ENCODE results near the gene JUNB. TPM values are rescaled to one million over a fixed set of nuclear protein-coding genes. Genes with fewer than 3 reads are reported as not detected.
A peak's percentile ranks its signal among the peaks of the same experiment; 100 is the strongest.
"Not testable (repeated sequence)": the region's sequence is repeated elsewhere in the genome, so short reads cannot be mapped to it uniquely, and the experiment has no call there.

The JUNB gene
- total RNA-seq, 1 donor from 2014 or later: 151 TPM

DNA sequence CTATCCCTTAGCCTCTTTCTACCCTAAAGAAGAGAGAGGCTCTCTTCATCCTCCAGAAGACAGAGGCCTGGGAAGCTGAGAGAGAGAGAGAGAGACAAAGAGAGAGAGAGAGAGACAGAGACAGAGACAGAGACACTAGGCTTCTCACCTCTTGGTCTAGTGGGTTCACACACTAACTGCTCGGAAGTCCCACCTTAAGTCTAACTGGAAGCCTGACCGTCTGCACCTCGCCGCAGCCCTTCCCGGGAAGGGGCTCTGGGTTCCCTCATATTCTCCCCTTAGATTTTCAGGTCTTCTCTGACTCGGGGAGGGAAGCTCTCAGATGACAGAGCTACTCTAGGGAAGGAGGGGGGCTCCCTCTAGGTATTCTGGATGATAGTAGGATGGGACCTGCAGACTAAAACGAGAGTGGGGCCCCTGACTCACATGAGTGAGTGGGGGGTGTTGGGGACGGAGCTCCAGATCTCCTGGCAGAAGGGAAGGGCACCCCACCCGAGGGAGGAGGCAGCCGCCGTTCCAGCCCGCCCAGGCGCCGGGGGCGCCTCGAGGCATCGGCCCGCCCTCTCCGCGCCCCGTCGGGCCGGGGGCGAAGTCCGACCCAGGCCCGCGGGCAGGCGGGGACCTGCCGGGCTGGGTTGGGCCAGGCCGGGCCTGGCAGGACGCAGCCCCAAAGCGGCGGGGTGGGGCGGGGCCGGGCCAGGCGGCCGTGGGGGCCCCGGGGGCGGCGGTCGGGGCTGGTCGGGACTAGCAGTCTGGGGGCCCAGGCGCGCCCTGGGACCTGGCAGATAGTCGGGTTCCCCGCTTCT lies 2.0 kb upstream of the JUNB start:
- DNase-seq: no peak

DNA sequence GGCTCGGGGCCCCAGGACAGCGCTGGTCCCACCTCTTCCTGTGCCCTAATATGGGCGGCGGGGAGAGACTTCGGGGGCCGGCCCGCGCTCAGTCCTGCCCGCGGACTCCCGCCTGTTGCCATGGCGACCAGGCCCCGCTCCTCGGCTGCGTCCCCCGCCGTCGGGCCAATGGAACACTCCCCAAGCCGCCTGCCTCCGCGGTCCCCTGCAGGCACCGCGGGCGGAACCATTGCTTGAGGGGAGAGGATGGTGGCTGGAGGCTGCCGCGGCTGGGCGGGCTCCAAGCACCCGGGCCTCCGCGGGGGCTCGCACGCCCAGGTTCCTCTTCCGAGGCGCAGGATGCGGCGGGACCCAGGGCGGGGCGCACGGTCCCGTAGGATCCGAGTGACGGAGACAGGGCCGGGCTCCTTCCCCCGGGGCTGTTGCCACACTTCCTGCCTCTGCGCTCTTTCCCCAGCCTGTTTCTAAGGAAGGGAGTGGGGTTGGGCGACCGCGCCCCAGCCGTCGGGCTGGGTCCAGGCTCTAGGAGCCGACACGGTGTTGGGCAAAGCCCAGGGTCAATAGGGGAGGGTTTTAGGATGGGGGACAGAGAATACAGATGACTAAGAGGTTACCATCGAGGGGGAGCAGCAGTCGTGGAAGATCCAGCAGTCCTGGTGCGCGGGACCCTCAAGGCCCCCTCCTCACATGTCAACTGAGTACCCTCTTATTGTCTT lies 1.2 kb upstream of the JUNB start:
- DNase-seq: peak; percentile 96

GRCh38 chr19:12790628-12791344 lies 500 bp upstream of the JUNB start:
- DNase-seq: no peak

GRCh38 chr19:12792051-12792852 lies 966 bp downstream of the JUNB start:
- peak; percentile 65 for DNase-seq

DNA sequence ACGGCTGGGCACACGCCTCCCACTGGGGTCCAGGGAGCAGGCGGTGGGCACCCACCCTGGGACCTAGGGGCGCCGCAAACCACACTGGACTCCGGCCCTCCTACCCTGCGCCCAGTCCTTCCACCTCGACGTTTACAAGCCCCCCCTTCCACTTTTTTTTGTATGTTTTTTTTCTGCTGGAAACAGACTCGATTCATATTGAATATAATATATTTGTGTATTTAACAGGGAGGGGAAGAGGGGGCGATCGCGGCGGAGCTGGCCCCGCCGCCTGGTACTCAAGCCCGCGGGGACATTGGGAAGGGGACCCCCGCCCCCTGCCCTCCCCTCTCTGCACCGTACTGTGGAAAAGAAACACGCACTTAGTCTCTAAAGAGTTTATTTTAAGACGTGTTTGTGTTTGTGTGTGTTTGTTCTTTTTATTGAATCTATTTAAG lies 1.6 kb downstream of the JUNB start:
- DNase-seq: no peak

GRCh38 chr19:12793290-12794195 lies 2.3 kb downstream of the JUNB start:
- DNase-seq: peak; percentile 96

DNA sequence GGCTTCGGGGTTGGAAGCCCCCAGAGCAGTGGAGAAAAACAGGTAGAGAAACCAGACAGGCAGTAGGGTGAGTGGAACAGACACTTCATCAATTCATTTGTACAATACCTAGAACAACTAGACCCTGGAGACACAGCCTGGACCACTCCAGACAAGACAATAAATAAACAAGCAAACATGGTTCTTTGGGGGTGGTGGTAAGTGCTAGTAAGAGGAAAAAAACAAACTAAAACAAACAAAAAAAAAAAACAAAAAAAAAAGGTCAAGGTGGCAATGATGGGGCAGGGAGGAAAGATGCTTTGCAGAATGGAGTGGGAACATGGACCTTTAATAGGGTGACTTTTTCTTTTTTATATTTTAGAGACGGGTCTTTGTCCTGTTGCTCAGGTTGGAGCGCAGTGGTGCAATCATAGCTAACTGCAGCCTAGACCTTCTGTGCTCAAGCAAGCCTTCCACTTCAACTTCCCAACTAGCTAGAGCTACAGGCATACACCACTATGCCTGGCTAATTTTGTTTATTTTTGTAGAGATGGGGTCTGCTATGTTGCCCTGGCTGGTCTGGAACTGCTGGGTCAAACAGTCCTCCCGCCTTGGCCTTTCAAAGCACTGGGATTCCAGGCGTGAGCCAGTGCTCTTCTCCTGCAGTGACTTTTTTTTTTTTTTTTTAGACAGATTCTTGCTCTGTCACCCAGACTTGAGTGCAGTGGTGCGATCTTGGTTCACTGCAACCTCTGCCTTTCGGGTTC lies 3.1 kb downstream of the JUNB start:
- DNase-seq: no peak

GRCh38 chr19:12794971-12795381 lies 3.7 kb downstream of the JUNB start:
- DNase-seq: no peak

- peak; percentile 89 for DNase-seq
Observed at GRCh38 chr19:12796146-12797071, 5.1 kb downstream of the JUNB start.

DNA sequence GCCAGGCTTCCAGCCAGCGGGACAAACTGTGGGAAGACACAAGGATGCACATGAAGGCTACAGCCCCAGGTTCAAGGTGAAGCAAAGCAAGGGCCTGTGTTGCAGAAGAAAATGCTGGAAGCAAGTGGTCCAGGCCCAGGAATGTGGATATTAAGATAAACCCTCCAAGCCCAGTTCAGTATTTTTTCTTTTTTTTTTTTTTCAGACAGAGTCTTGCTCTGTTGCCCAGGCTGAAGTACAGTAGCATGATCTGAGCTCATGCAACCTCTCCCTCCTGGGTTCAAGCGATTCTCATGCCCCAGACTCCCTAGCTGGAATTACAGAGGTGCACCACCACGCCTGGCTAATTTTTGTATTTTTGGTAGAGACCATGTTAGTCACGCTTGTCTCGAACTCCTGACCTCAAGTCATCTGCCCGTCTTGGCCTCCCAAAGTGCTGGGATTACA lies 5.9 kb downstream of the JUNB start:
- DNase-seq: no peak

- not testable (repeated sequence) for DNase-seq
Observed at GRCh38 chr19:12797607-12798006, 6.3 kb downstream of the JUNB start.

GRCh38 chr19:12799742-12800465 lies 8.6 kb downstream of the JUNB start:
- no peak for DNase-seq

- no peak for DNase-seq
Observed at GRCh38 chr19:12800466-12800770, 9.1 kb downstream of the JUNB start.

DNA sequence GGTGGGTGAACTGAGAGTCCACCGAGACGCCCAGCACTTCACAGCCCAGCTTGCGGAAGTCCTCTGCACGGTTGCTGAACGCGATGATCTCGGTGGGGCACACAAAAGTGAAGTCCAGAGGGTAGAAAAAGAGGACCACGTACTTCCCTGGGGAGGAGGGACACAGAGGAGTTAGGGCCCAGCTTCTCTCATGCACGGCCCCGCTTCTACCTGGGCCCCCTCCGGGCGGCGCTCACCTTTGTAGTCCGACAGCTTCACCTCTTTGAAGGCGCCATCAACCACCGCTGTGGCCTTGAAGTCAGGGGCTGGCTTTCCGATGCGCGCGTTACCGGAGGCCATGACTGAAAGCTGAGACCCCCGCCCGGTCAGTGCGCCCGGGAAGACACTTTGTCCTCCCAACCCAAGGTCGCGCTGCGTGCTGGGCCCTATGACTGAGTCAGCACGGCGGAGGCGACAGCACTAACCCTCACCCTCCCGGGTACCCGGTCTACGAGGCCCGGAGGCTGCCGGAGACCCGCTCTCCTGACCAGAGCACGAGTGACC lies 9.7 kb downstream of the JUNB start:
- no peak for DNase-seq

DNA sequence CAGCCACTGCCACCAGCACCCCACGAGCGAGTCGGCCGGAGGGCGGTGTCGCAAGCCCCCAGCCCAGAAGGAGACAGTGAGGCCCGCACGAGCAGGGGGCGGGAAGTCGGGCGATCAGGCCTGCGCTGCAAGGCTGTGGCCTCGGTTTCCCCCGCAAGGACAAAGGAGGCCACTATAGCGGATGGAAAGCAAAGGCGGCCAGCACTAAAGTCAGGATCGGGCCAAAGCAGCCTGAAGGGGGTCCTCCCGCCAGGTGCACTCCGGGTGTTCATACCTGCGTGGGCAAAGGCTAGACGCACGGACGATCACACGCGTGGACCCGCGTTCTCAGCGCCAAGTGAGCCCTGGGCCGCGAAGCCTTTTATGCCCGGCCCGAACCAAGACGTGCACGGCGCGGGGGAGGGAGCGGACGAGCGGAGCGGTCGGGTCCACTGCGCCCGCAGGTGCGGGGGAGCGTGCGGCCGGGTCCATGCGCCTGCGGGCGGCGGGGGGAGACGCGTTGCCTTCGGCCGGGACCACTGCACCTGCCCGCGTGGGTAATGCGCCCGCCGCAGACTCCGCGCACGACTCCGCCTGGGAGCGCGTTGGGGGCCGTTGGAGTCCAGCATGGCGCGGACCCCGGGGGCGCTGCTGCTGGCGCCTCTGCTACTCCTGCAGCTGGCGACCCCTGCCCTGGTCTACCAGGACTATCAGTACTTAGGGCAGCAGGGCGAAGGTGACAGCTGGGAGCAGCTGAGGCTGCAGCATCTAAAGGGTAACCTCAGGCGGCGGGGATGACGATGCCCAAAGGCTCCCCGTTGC lies 10.4 kb downstream of the JUNB start, which contains the start of the genes PRDX2 and THSD8:
Gene PRDX2 (minus strand): TSS at position 335 of the 801 bp plus-strand sequence. CDS start 539 bp downstream, outside the sequence.
Gene THSD8 (plus strand): TSS at position 604 of the 801 bp plus-strand sequence. CDS start 3 bp downstream, at position 607.
- peak; percentile 84 for DNase-seq

- no peak for DNase-seq
Observed at GRCh38 chr19:12802267-12803106, 11.2 kb downstream of the JUNB start.

Measured in dermis blood vessel endothelial cell (primary cell).